HG03460 (cell line): ENCODE data around the gene DUSP10.
A peak's percentile ranks its signal among the peaks of the same experiment; 100 is the strongest.

Experiments
- ATAC-seq: cut with Tn5 transposase; IDR thresholded peaks from one replicate; pipeline ENCODE4 v1.9.1; 2021; ENCODE audit not compliant: unreplicated experiment

DUSP10 gene

DNA sequence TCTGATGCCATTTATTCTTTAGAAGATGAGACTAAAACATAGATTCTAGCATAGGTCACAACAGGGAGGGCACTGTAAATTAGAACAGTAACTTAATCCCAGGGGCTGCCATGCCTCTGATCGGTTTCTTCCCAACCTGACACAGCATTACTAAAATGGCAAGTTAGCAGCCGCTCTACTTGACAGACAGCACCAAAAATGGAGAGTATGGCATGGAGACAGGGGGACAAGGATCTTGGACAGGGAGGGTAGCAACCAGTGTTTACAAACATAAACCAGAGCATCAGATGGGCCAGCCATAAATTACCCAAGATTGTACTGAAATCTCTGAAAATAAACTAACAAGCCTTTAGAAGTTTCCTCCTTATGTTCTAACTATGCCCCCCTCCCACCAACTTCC is 5.9 kb downstream of the DUSP10 start:
- ATAC-seq, result no peak

GRCh38 chr1:221734187-221734586 is 7.7 kb downstream of the DUSP10 start:
- no peak for ATAC-seq

GRCh38 chr1:221732052-221732451 is 9.8 kb downstream of the DUSP10 start:
- ATAC-seq, result no peak

- no peak for ATAC-seq
Measured at GRCh38 chr1:221729771-221730330, 12.0 kb downstream of the DUSP10 start.

GRCh38 chr1:221728037-221728505 is 13.8 kb downstream of the DUSP10 start:
- no peak for ATAC-seq

GRCh38 chr1:221727146-221728036 is 14.5 kb downstream of the DUSP10 start:
- ATAC-seq, result peak; percentile 31

DNA sequence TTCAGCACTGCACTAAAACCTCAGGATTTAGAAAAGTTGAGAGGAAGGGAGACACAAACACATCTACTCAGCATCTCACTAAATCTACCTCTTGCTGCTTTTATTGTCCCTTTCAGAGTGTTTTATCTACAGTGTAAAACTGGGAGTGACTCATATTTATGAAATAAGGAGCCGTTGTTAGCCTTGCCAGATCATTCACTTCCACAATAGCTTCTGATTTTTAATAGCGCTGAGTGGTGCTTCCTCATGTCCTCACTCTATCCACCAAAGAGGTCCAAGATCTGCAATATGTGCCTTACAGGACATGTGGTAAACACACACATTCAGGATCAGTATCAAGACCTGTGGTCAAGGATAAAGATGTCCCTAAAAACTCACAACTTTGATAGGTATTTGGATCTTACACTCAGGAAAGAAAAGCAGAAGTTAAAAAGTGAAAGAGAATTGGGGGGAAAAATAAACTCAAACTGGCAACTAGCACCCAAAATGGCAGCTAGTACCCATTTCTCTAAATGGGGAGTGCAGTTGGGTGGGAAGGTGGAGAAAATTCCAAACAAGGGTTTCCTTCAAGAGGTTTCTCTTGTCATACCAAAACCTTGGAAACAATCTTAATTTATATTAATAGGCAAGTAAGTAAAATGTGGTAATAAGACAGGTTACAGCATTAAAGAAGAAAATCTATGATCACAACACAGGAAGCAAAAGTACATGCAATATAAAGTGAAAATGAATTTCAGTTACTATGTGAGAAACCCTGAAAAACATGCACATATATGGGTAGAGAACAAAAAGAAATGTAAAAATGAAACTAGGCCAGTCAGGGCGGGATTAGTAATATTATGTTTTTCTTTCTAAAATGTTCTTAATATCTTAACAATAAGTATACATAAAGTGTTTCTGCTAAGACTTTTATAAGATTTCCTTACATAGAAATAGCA is 15.9 kb downstream of the DUSP10 start:
- ATAC-seq, result peak; percentile 49

DNA sequence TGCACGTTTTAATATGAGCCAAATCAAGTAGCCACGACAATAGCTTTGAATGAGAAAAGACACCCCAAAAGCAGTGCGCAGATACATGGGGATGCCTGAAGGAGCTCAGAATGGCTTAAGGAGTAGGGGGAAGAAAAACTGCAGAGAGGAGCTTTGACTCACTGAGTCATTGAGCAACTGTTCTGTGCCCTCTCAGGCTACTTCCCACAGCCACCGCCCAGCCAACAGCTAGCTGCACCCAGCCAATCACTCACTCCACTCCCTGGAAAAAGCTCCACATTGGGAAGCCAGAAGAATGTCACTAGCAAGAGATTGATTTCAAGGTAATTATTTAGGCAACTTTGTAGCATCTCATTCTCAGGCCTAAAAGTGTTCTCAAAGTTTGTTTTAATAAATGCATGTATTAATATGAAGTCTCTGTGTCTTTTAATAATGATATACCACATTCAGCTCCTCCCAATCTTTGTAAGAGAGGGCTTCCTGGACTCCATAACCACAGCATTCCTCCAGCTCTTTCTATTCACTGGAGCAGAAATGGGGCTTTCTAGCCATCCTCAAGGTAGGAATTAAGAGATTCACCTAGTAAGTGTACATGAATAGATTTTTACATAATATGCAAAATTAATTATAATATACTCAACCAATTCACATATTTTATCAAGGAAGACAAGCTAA is 16.8 kb downstream of the DUSP10 start:
- ATAC-seq, result no peak

- ATAC-seq, result no peak
Measured at GRCh38 chr1:221723848-221724236, 18.0 kb downstream of the DUSP10 start.

DNA sequence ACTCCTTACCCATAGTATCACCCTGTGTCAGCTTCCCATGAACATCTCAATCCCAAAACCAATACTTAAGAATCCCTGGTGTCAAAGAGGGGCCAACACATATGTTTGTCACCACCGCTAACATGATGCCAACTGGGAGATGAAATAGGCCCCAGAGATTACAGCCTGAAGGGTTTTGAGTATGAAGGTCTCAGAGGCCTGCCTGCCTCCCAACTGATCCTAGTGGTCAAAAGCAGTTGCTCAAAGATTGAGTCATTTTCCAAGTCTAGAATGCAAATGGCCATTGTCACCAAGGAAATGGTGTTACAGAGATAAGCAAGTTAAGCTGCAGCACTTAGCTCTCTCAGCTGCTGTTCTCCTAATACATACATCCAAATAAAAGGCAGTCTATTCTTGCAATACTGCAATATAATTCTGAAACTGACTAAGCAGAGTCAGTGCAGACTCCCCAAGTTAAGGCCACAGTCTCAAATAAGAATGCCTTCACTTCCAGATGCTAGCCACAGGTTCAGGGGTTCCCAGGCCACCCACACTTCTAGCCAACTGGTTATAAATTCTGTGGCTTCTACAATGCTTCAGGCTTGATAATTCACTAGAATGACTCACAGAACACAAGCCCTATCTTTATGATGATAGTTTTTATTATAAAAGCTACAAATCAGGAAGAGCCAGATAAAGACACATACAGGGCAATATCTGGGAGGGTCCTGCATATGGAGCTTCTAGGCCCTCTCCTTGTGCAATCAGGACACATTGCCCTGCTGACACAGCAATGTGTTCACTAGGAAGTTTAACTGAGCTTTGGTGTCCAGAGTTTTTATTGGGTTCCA is 18.7 kb downstream of the DUSP10 start:
- ATAC-seq, result no peak

- ATAC-seq, result no peak
Measured at GRCh38 chr1:221722254-221723017, 19.5 kb downstream of the DUSP10 start.

- ATAC-seq, result no peak
Measured at GRCh38 chr1:221720545-221720944, 21.3 kb downstream of the DUSP10 start.

DNA sequence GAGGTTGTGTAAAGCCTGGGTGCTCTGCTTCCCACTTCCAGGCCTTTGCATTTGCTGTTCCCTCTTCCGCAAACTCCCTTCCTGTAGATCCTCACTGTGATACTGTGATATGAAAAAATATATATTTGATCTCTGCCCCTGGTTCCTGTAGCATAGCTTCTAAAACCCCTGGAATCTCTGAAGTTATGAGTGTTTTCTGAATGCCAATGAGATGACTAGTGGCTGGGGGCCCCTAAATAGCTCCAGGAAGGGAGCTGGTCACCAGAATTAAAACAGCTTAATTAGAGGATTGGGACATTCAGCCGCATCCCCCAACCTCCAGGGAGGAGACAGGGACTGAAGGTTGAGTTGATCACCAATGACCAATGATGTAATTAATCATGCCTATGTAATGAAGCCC is 21.9 kb downstream of the DUSP10 start:
- no peak for ATAC-seq

DNA sequence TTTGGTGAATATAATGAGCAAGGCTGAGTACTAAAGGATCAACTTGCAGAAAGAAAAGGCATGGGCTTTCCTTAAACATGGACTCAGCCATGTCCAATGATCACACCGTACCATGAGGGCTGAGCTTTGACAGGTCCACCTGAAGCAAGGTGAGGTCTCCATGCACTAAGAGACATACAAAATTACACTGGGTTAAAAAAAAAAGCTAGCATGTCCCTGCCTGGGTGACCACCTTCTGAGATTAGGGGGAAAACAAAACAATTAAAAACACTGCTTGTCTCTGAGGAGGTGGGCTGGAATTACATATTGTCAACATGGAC is 22.7 kb downstream of the DUSP10 start:
- no peak for ATAC-seq

GRCh38 chr1:221718381-221719277 is 23.3 kb downstream of the DUSP10 start:
- ATAC-seq, result no peak

GRCh38 chr1:221717485-221717853 is 24.4 kb downstream of the DUSP10 start:
- ATAC-seq, result no peak

DNA sequence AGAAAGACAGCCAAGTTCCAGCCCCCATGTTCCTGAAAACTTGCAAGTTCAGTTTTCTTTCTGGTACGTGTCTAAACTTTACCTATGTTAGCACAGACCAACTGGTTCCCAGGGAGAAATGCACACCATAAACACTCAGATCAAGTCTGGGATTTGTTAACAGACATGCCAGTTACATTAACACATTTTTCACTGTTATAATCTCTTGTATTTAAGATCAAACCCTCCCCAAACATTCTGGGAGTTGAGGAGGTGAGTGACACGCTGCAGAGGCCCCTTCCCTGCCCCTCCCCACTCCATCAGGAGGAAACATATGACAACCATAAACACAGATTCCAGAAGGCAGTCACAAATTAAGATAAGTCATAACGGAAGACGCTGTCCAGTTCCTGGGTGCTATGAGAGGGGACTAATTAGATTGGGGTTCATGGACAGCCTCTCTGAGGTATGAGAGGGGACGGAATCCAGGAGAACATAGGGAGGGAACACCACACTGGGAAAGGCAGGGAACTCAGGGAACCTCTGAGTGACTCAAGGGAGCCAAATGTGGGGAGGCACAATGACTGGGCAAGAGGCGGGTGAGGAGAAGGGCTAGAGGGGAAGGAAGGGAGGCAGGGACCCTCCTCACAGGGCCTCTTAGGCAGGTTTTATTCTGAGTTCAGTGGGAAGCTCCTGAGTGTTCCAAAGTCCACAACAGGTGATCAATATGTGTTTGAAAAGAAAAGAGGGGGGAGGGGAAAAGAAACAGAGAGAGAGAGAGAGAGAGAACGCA is 25.0 kb downstream of the DUSP10 start:
- ATAC-seq, result no peak
